Pons (tissue), 1 donor: Measurements from ENCODE around the gene STK16.
"Not testable (repeated sequence)": the region's sequence is repeated elsewhere in the genome, so short reads cannot be mapped to it uniquely, and the experiment has no call there.

Experiments
- DNase-seq: peaks from one replicate; pipeline ENCODE4 v3.0.0-alpha.2; 2016; ENCODE audit warnings: low spot score

STK16 gene

GRCh38 chr2:219245148-219245898 is at the start of gene STK16, which contains the start of gene GLB1L:
Gene STK16, plus strand, starts transcription at chr2:219245479. Its CDS starts 521 bp downstream, at chr2:219246000.
Gene GLB1L, minus strand, starts transcription at chr2:219245444. Its CDS starts 1,871 bp downstream, at chr2:219243573.
- DNase-seq, result peak; percentile 86

GRCh38 chr2:219197388-219197787 is 47.9 kb upstream of the STK16 start:
- DNase-seq, result no peak

- DNase-seq, result no peak
These were observed 46.3 kb upstream of the STK16 start for GRCh38 chr2:219198974-219199373.

- DNase-seq, result no peak
These were observed 45.6 kb upstream of the STK16 start for GRCh38 chr2:219199470-219200211.

- peak; percentile 51 for DNase-seq
These were observed 44.6 kb upstream of the STK16 start for GRCh38 chr2:219200502-219201326.

- DNase-seq, result not testable (repeated sequence)
These were observed 43.9 kb upstream of the STK16 start for GRCh38 chr2:219201331-219201730.

GRCh38 chr2:219204425-219205164 is 40.7 kb upstream of the STK16 start:
- no peak for DNase-seq

- DNase-seq, result no peak
These were observed 40.1 kb upstream of the STK16 start for GRCh38 chr2:219205165-219205538.

- DNase-seq, result no peak
These were observed 39.3 kb upstream of the STK16 start for GRCh38 chr2:219205981-219206327.

GRCh38 chr2:219206328-219207133 is 38.7 kb upstream of the STK16 start, which contains the start of gene ZFAND2B:
Gene ZFAND2B, plus strand, starts transcription at chr2:219206782. Its CDS starts 206 bp downstream, at chr2:219206988.
- DNase-seq, result peak; percentile 94

GRCh38 chr2:219207134-219207883 is 38.0 kb upstream of the STK16 start:
- DNase-seq, result peak; percentile 65

GRCh38 chr2:219207884-219208740 is 37.2 kb upstream of the STK16 start:
- peak; percentile 28 for DNase-seq

GRCh38 chr2:219209236-219210195 is 35.8 kb upstream of the STK16 start:
- no peak for DNase-seq

GRCh38 chr2:219210196-219210885 is 34.9 kb upstream of the STK16 start:
- no peak for DNase-seq

GRCh38 chr2:219210886-219211362 is 34.4 kb upstream of the STK16 start:
- DNase-seq, result no peak

- no peak for DNase-seq
These were observed 32.3 kb upstream of the STK16 start for GRCh38 chr2:219213026-219213415.

GRCh38 chr2:219213486-219214071 is 31.7 kb upstream of the STK16 start:
- DNase-seq, result no peak
